IMR-90 (cell line): ENCODE results near the gene PTK7. TPM values are rescaled to one million over a fixed set of nuclear protein-coding genes. Genes with fewer than 3 reads are reported as not detected.

Experiments
- ATAC-seq: fragments of 200-7000 bp; cut with Tn5 transposase; 2 replicates; pipeline ENCODE4 v1.9.1; 2020; ENCODE audit warnings: low read depth, mild to moderate bottlenecking, moderate library complexity
- BruUV-seq: library from RNA; stranded (reverse); fragments of 400-500 nt; replicated peaks from 2 replicates; lab custom pipeline; 2021; lab: Mats Ljungman, UMichigan
- CTCF ChIA-PET: fragments of 300-600 bp; formaldehyde crosslinking; extraction: SDS; loops from one replicate; lab custom pipeline; 2021; ENCODE audit warnings: antibody characterized with exemption; lab: Yijun Ruan, JAX
- POLR2A ChIA-PET: fragments of 300-600 bp; sonication (Branson Sonifier 250); formaldehyde crosslinking; loops from one replicate; lab custom pipeline; 2022; ENCODE audit warnings: antibody characterized with exemption; ENCODE audit not compliant: unreplicated experiment; lab: Charles Lee
- DNase-seq: peaks from one replicate; pipeline ENCODE4 v3.0.0; 2013
- H2AFZ ChIP-seq: replicated peaks from 2 replicates; pipeline ENCODE3; 2013; ENCODE audit warnings: low read length, mild to moderate bottlenecking; ENCODE audit not compliant: poor library complexity
- H2AK5ac ChIP-seq: 2 replicates; pipeline ENCODE4 v1.6.1; 2013; ENCODE audit warnings: low read depth, low read length, inconsistent platforms
- H2AK9ac ChIP-seq: replicated peaks from 2 replicates; pipeline ENCODE3; 2013; ENCODE audit warnings: mild to moderate bottlenecking, low read depth, low read length, moderate library complexity; ENCODE audit not compliant: poor library complexity
- H2BK120ac ChIP-seq: 2 replicates; pipeline ENCODE4 v1.6.1; 2013; ENCODE audit warnings: low read depth, low read length, inconsistent platforms
- H2BK15ac ChIP-seq: 3 replicates; pipeline ENCODE4 v1.6.1; 2013; ENCODE audit warnings: low read depth, low read length, inconsistent platforms
- H2BK20ac ChIP-seq: 2 replicates; pipeline ENCODE4 v1.6.1; 2013; ENCODE audit warnings: low read depth, mild to moderate bottlenecking, inconsistent platforms, low read length, moderate library complexity
- H2BK5ac ChIP-seq: 2 replicates; pipeline ENCODE4 v1.6.1; 2013; ENCODE audit warnings: mild to moderate bottlenecking, low read depth, low read length, inconsistent platforms; ENCODE audit not compliant: poor library complexity, severe bottlenecking
- H3K14ac ChIP-seq: replicated peaks from 2 replicates; pipeline ENCODE4 v1.6.1; 2013; ENCODE audit warnings: low read depth, low read length, inconsistent platforms
- H3K18ac ChIP-seq: 2 replicates; pipeline ENCODE4 v1.6.1; 2013; ENCODE audit warnings: low read depth, low read length, control low read depth
- H3K23ac ChIP-seq: 2 replicates; pipeline ENCODE4 v1.6.1; 2013; ENCODE audit warnings: low read depth, low read length, inconsistent platforms
- H3K27ac ChIP-seq: 2 replicates; pipeline ENCODE4 v1.5.1; 2013; ENCODE audit warnings: mild to moderate bottlenecking, control low read depth, low read length; ENCODE audit not compliant: insufficient read depth
- H3K27me3 ChIP-seq: 2 replicates; pipeline ENCODE4 v1.6.1; 2013; ENCODE audit warnings: low read length; ENCODE audit not compliant: control insufficient read depth, insufficient read depth
- H3K36me3 ChIP-seq: 2 replicates; pipeline ENCODE4 v1.6.1; 2013; ENCODE audit warnings: low read length, mixed read lengths; ENCODE audit not compliant: control insufficient read depth, insufficient read depth
- H3K4ac ChIP-seq: 2 replicates; pipeline ENCODE4 v1.6.1; 2013; ENCODE audit warnings: low read depth, low read length, inconsistent platforms
- H3K4me1 ChIP-seq: 2 replicates; pipeline ENCODE4 v1.6.1; 2013; ENCODE audit warnings: low read length, mixed read lengths; ENCODE audit not compliant: control insufficient read depth, insufficient read depth
- H3K4me2 ChIP-seq: 2 replicates; pipeline ENCODE4 v1.6.1; 2013; ENCODE audit warnings: low read depth, mild to moderate bottlenecking, control low read depth, low read length, moderate library complexity
- H3K4me3 ChIP-seq: 2 replicates; pipeline ENCODE4 v1.5.1; 2013; ENCODE audit warnings: low read depth, mild to moderate bottlenecking, control low read depth, low read length, moderate library complexity; ENCODE audit not compliant: insufficient read depth
- H3K56ac ChIP-seq: 2 replicates; pipeline ENCODE4 v1.6.1; 2013; ENCODE audit warnings: low read length, inconsistent platforms; ENCODE audit not compliant: insufficient read depth; ENCODE audit errors: extremely low read depth
- H3K79me1 ChIP-seq, 2 experiments: 2 replicates each; pipeline ENCODE4 v1.6.1; 2013; ENCODE audit warnings: low read length in 2 of 2, inconsistent platforms in 1 of 2, low read depth in 1 of 2
- H3K9ac ChIP-seq: 2 replicates; pipeline ENCODE4 v1.6.1; 2013; ENCODE audit warnings: low read depth, low read length, control low read depth
- H3K9me1 ChIP-seq: 2 replicates; pipeline ENCODE4 v1.6.1; 2013; ENCODE audit warnings: low read length, inconsistent platforms; ENCODE audit not compliant: insufficient read depth
- H3K9me3 ChIP-seq: 2 replicates; pipeline ENCODE4 v1.6.1; 2013; ENCODE audit warnings: low read length; ENCODE audit not compliant: control insufficient read depth, insufficient read depth
- H4K20me1 ChIP-seq: 2 replicates; pipeline ENCODE4 v1.6.1; 2013; ENCODE audit warnings: low read length, inconsistent platforms; ENCODE audit not compliant: insufficient read depth
- H4K5ac ChIP-seq: 2 replicates; pipeline ENCODE4 v1.6.1; 2013; ENCODE audit warnings: mild to moderate bottlenecking, low read depth, low read length, control low read depth
- H4K8ac ChIP-seq, 2 experiments: 2 replicates each; pipeline ENCODE4 v1.6.1; 2013; ENCODE audit warnings: low read depth in 2 of 2, low read length in 2 of 2, control low read depth in 1 of 2, inconsistent platforms in 1 of 2
- H4K91ac ChIP-seq: 2 replicates; pipeline ENCODE4 v1.6.1; 2013; ENCODE audit warnings: low read depth, low read length, inconsistent platforms; ENCODE audit not compliant: insufficient read depth
- CHD1 ChIP-seq: IDR thresholded peaks from 2 replicates; pipeline ENCODE4 v1.6.1; 2012; ENCODE audit warnings: low read depth, low read length, improper control_type of control experiment
- FOS ChIP-seq: fragments of 150-350 bp; IDR thresholded peaks from 2 replicates; pipeline ENCODE4 v1.6.1; 2016; ENCODE audit warnings: low read depth, low read length
- MAZ ChIP-seq: IDR thresholded peaks from 2 replicates; pipeline ENCODE4 v1.6.1; 2012; ENCODE audit warnings: low read depth, mild to moderate bottlenecking, low read length, improper control_type of control experiment, moderate library complexity, borderline replicate concordance
- WGBS, 2 experiments: methylation state at CpG; one replicate each; pipeline versions ENCODE4 v1.1.5 to v1.1.7; 2013; ENCODE audit warnings: missing lambda C conversion rate in 2 of 2; ENCODE audit not compliant: insufficient read length in 1 of 2; ENCODE audit errors: extremely low coverage in 2 of 2; 5-methylcytosine and 5-hydroxymethylcytosine counted together
- dilution Hi-C: fragments of 300-500 bp; cut with HindIII; formaldehyde crosslinking; loops from one replicate; pipeline ENCODE4 v1.14.3; 2018; ENCODE audit warnings: low sequenced_read_pairs; ENCODE audit not compliant: unreplicated experiment
- in situ Hi-C: fragments of 300-500 bp; cut with MboI; formaldehyde crosslinking; loops from 3 replicates; pipeline ENCODE4 v1.14.3; 2019; ENCODE audit warnings: low sequenced_read_pairs, inconsistent platforms, mixed read lengths
- intact Hi-C: fragments of 100-400 bp; cut with micrococcal nuclease; formaldehyde crosslinking; loops from 2 replicates; pipeline ENCODE4 v1.10.0; 2022
- polyA plus RNA-seq, 3 experiments: library from polyadenylated mRNA; depleted of rRNA; stranded (reverse); fragments of >200 nt; gene quantifications; 2 replicates each; pipeline ENCODE4 v1.2.3, GENCODE V29; 2012; ENCODE audit warnings: low replicate concordance in 1 of 3
- total RNA-seq: library from RNA; depleted of rRNA; stranded (reverse); fragments of >200 nt; gene quantifications from 2 replicates; pipeline ENCODE4 v1.2.3, GENCODE V29; 2012
- TF ChIP-seq, protein P1 (sequence below): fragments of 150-350 bp; IDR thresholded peaks from 2 replicates; pipeline ENCODE4 v1.6.1; 2016; ENCODE audit warnings: low read depth, mild to moderate bottlenecking, low read length, moderate library complexity, borderline replicate concordance

PTK7 gene
- total and polyA plus RNA-seq, 2 of the 4 experiments (the other 2 are of a cell fraction) = 47.1 to 142 TPM

DNA sequence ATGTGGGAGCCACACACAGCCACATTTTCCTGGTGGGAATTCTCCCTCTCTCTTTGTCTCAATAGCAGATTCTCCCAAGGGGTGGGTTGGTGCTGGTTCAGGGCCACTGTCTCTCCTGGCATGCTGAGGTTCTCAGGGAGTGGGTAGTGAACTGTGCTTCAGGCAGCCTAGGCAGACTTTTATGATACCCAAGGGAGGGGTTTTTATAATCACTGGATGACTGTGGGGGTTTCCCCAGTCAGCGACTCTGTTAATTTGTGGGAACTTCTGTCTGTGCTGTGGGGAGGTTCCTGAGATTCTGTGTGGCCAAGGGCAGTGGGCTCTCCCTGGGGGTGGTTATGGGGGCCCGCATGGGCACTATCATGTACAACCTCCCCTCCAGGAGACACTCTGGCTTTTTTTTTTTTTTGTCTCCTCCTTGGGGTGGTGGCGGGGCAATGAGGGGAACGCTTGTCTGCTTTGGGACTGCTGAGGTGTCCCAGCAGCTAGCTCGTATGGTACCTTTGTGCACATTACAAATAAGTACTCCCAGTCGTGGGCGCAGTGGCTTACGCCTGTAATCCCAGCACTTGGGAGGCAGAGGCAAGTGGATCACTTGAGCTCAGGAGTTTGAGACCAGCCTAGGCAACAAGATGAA lies 10.0 kb downstream of the PTK7 start:
- no peak overlapping the region for H2BK20ac ChIP-seq
- H3K56ac ChIP-seq = no peak overlapping the region

More for the DNA sequence above, 10.0 kb downstream of the PTK7 start:
- intact Hi-C loops = no loop called here
- POLR2A ChIA-PET = no interaction called here
- Histone ChIP-seq H2AFZ (no peak overlapping the region), H3K9ac (no peak overlapping the region), H3K36me3 (no peaks in the 10 kb centered on the region), H3K23ac (no peak overlapping the region), H2BK15ac (no peak overlapping the region), H4K5ac (no peak overlapping the region), H3K4me3 (no peak overlapping the region), H3K79me1 (peaks cover 54 to 90% of the 10 kb centered on the region in 2 experiments), H3K9me3 (no peaks in the 10 kb centered on the region), H4K20me1 (peaks cover 83% of the 10 kb centered on the region), H2BK120ac (no peak overlapping the region), H2AK9ac (no peak overlapping the region), H3K4ac (no peak overlapping the region), H2AK5ac (no peak overlapping the region), H3K27me3 (no peaks in the 10 kb centered on the region), H3K27ac (no peak overlapping the region), H2BK5ac (no peak overlapping the region), H3K4me2 (no peak overlapping the region), H3K14ac (no peak overlapping the region), H3K18ac (no peak overlapping the region), H4K91ac (no peak overlapping the region), H3K4me1 (peaks cover 37% of the 10 kb centered on the region), H3K9me1 (peaks cover 9% of the 10 kb centered on the region), H4K8ac (no peak overlapping the region)
- no peak for DNase-seq
- in situ Hi-C loops = no loop called here
- ATAC-seq = no peak
- CTCF ChIA-PET = no interaction called here
- WGBS, 2 experiments = 100% methylated on average over 1 of the region's 8 CpGs; no CpG with 5 or more reads in 1 of the 2 experiments
- BruUV-seq = no TSS peak
- dilution Hi-C loops = no loop called here
- TF ChIP-seq MAZ = no peak
- TF ChIP-seq FOS = no peak
- no peak for TF ChIP-seq CHD1
- TF ChIP-seq, protein P1, sequence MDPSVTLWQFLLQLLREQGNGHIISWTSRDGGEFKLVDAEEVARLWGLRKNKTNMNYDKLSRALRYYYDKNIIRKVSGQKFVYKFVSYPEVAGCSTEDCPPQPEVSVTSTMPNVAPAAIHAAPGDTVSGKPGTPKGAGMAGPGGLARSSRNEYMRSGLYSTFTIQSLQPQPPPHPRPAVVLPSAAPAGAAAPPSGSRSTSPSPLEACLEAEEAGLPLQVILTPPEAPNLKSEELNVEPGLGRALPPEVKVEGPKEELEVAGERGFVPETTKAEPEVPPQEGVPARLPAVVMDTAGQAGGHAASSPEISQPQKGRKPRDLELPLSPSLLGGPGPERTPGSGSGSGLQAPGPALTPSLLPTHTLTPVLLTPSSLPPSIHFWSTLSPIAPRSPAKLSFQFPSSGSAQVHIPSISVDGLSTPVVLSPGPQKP = no peak
